KMS-11 (cell line): ENCODE measurements around the gene SSRP1.
"Not testable (repeated sequence)": the region's sequence is repeated elsewhere in the genome, so short reads cannot be mapped to it uniquely, and the experiment has no call there.

Experiments
- H2AFZ ChIP-seq: fragments of 200-600 bp; sonication (generic); 2 replicates; pipeline ENCODE4 v1.6.1; 2016; ENCODE audit warnings: antibody characterized with exemption, mixed run types, low read depth
- H3K27ac ChIP-seq: fragments of 200-600 bp; sonication (generic); 2 replicates; pipeline ENCODE4 v1.6.1; 2016; ENCODE audit warnings: mild to moderate bottlenecking, mixed run types
- H3K27me3 ChIP-seq: fragments of 200-600 bp; sonication (generic); 2 replicates; pipeline ENCODE4 v1.6.1; 2017; ENCODE audit warnings: mild to moderate bottlenecking, low read depth, mixed run types, moderate library complexity; ENCODE audit not compliant: insufficient read depth
- H3K36me3 ChIP-seq: fragments of 200-600 bp; sonication (generic); 2 replicates; pipeline ENCODE4 v1.6.1; 2017; ENCODE audit warnings: mild to moderate bottlenecking, mixed run types; ENCODE audit not compliant: insufficient read depth
- H3K4me1 ChIP-seq: fragments of 200-600 bp; sonication (generic); 2 replicates; pipeline ENCODE4 v1.6.1; 2016; ENCODE audit warnings: mild to moderate bottlenecking, low read depth, mixed run types; ENCODE audit not compliant: poor library complexity, severe bottlenecking
- H3K4me2 ChIP-seq: fragments of 200-600 bp; sonication (generic); 2 replicates; pipeline ENCODE4 v1.7.0; 2016; ENCODE audit warnings: mild to moderate bottlenecking, mixed run types
- H3K4me3 ChIP-seq: fragments of 200-600 bp; sonication (generic); IDR thresholded peaks from 2 replicates; pipeline ENCODE4 v1.6.1; 2017; ENCODE audit warnings: low read depth, low read length, mixed read lengths; ENCODE audit not compliant: insufficient read depth
- H3K79me2 ChIP-seq: fragments of 200-600 bp; sonication (generic); 2 replicates; pipeline ENCODE4 v1.6.1; 2016; ENCODE audit warnings: low read depth, mixed run types; ENCODE audit not compliant: insufficient read depth
- H3K9ac ChIP-seq: fragments of 200-600 bp; sonication (generic); 2 replicates; pipeline ENCODE4 v1.6.1; 2016; ENCODE audit warnings: mild to moderate bottlenecking, mixed run types
- H4K20me1 ChIP-seq: fragments of 200-600 bp; sonication (generic); 2 replicates; pipeline ENCODE4 v1.6.1; 2016; ENCODE audit warnings: mild to moderate bottlenecking, mixed run types; ENCODE audit not compliant: insufficient read depth
- CTCF ChIP-seq: fragments of 200-600 bp; sonication (generic); conservative IDR thresholded peaks from 2 replicates; pipeline ENCODE4 v1.6.1; 2017; ENCODE audit warnings: low read depth, mild to moderate bottlenecking, antibody characterized with exemption, low read length, moderate library complexity, mixed read lengths

Gene SSRP1

GRCh38 chr11:57299150-57299737 is 36.4 kb downstream of the SSRP1 start:
- no peak overlapping the region for H3K4me3 ChIP-seq
- H3K4me2 ChIP-seq, result no peak overlapping the region
- no peak overlapping the region for H2AFZ ChIP-seq
- no peak overlapping the region for H3K9ac ChIP-seq
- H3K79me2 ChIP-seq, result no peaks in the 10 kb centered on the region
- no peaks in the 10 kb centered on the region for H3K4me1 ChIP-seq
- TF ChIP-seq CTCF, result no peak
- H3K36me3 ChIP-seq, result no peaks in the 10 kb centered on the region
- no peaks in the 10 kb centered on the region for H3K27me3 ChIP-seq
- no peak overlapping the region for H3K27ac ChIP-seq
- no peaks in the 10 kb centered on the region for H4K20me1 ChIP-seq

GRCh38 chr11:57297221-57297620 is 38.5 kb downstream of the SSRP1 start:
- H3K27ac ChIP-seq, result no peak overlapping the region
- no peak for TF ChIP-seq CTCF
- no peak overlapping the region for H3K4me3 ChIP-seq
- H3K79me2 ChIP-seq, result no peaks in the 10 kb centered on the region
- H3K36me3 ChIP-seq, result no peaks in the 10 kb centered on the region
- no peak overlapping the region for H2AFZ ChIP-seq
- H3K4me1 ChIP-seq, result no peaks in the 10 kb centered on the region
- H4K20me1 ChIP-seq, result no peaks in the 10 kb centered on the region
- H3K9ac ChIP-seq, result no peak overlapping the region
- no peaks in the 10 kb centered on the region for H3K27me3 ChIP-seq
- H3K4me2 ChIP-seq, result no peak overlapping the region

GRCh38 chr11:57296205-57296604 is 39.5 kb downstream of the SSRP1 start:
- not testable (repeated sequence) for H3K36me3 ChIP-seq, H3K79me2 ChIP-seq, H4K20me1 ChIP-seq, H3K27ac ChIP-seq, H3K27me3 ChIP-seq, H3K4me1 ChIP-seq, H3K4me2 ChIP-seq, H3K4me3 ChIP-seq, H3K9ac ChIP-seq, H2AFZ ChIP-seq

- Histone ChIP-seq H3K27ac (no peak overlapping the region), H3K4me3 (no peak overlapping the region)
Observed at GRCh38 chr11:57294225-57295131, 41.2 kb downstream of the SSRP1 start.

More at GRCh38 chr11:57294225-57295131, 41.2 kb downstream of the SSRP1 start:
- Histone ChIP-seq H4K20me1 (no peaks in the 10 kb centered on the region), H3K4me2 (no peak overlapping the region), H3K9ac (no peak overlapping the region), H2AFZ (no peak overlapping the region), H3K36me3 (no peaks in the 10 kb centered on the region), H3K79me2 (no peaks in the 10 kb centered on the region), H3K4me1 (no peaks in the 10 kb centered on the region), H3K27me3 (no peaks in the 10 kb centered on the region)
- no peak for TF ChIP-seq CTCF
